Naive thymus-derived CD4-positive, alpha-beta T cell (primary cell): Measurements from ENCODE around the gene BCAS3. TPM values are rescaled to one million over a fixed set of nuclear protein-coding genes. Genes with fewer than 3 reads are reported as not detected.

Source experiments
- ATAC-seq: fragments of 150-1000 bp; cut with Tn5 transposase; 2 replicates; pipeline ENCODE4 v1.10.0; 2021; ENCODE audit warnings: mild to moderate bottlenecking, moderate library complexity
- CTCF ChIA-PET: fragments of 350-600 bp; sonication (Branson Sonifier 250); formaldehyde crosslinking; loops from one replicate; lab custom pipeline; 2021; ENCODE audit warnings: antibody characterized with exemption; lab: Charles Lee
- POLR2A ChIA-PET: fragments of 350-600 bp; sonication (Branson Sonifier 250); formaldehyde crosslinking; loops from one replicate; lab custom pipeline; 2021; ENCODE audit warnings: antibody characterized with exemption, inconsistent platforms; lab: Charles Lee
- DNase-seq, 9 donors: peaks; one replicate each; pipeline versions ENCODE4 v3.0.0 to v3.0.0-alpha.2; 2020 to 2022; ENCODE audit warnings: mixed read lengths in 1 of 9
- H3K27ac ChIP-seq: one replicate; pipeline ENCODE4 v1.7.0; 2013; ENCODE audit warnings: mild to moderate bottlenecking, low read depth, low read length, moderate library complexity
- H3K27me3 ChIP-seq, 2 donors: one replicate each; pipeline ENCODE4 v1.7.0; 2013; ENCODE audit warnings: low read length in 2 of 2, mild to moderate bottlenecking in 2 of 2, moderate library complexity in 2 of 2; ENCODE audit not compliant: control insufficient read depth in 2 of 2, insufficient read depth in 2 of 2
- H3K36me3 ChIP-seq, 3 experiments: 1 replicate in 2 of 3; 2 replicates in 1 of 3; pipeline ENCODE4 v1.7.0; 2013; ENCODE audit warnings: low read length in 3 of 3, mild to moderate bottlenecking in 3 of 3, moderate library complexity in 1 of 3; ENCODE audit not compliant: insufficient read depth in 3 of 3, control insufficient read depth in 2 of 3
- H3K4me1 ChIP-seq, 2 donors: one replicate each; pipeline ENCODE4 v1.7.0; 2013; ENCODE audit warnings: low read length in 2 of 2, mild to moderate bottlenecking in 2 of 2, moderate library complexity in 1 of 2; ENCODE audit not compliant: control insufficient read depth in 2 of 2, insufficient read depth in 2 of 2
- H3K4me3 ChIP-seq: 2 replicates; pipeline ENCODE4 v1.7.0; 2013; ENCODE audit warnings: mild to moderate bottlenecking, low read length
- H3K9me3 ChIP-seq, 3 experiments: 1 replicate in 2 of 3; 2 replicates in 1 of 3; pipeline ENCODE4 v1.7.0; 2013; ENCODE audit warnings: low read length in 3 of 3; ENCODE audit not compliant: control insufficient read depth in 2 of 3
- H3K27ac Mint-ChIP-seq, 9 donors: one replicate each; pipeline ENCODE4 v1.8.0; 2020 to 2022; ENCODE audit warnings: mixed read lengths in 9 of 9, mild to moderate bottlenecking in 8 of 9, moderate library complexity in 5 of 9, inconsistent platforms in 2 of 9
- H3K27me3 Mint-ChIP-seq, 5 donors: one replicate each; pipeline ENCODE4 v1.8.0; 2021 to 2022; ENCODE audit warnings: mixed read lengths in 5 of 5, mild to moderate bottlenecking in 1 of 5
- H3K36me3 Mint-ChIP-seq, 5 donors: one replicate each; pipeline ENCODE4 v1.8.0; 2020 to 2022; ENCODE audit warnings: mixed read lengths in 5 of 5, mild to moderate bottlenecking in 3 of 5, inconsistent platforms in 1 of 5
- H3K4me1 Mint-ChIP-seq, 7 donors: one replicate each; pipeline ENCODE4 v1.8.0; 2020 to 2022; ENCODE audit warnings: mixed read lengths in 7 of 7, mild to moderate bottlenecking in 3 of 7, inconsistent platforms in 1 of 7
- H3K4me3 Mint-ChIP-seq, 10 donors: one replicate each; pipeline ENCODE4 v1.8.0; 2020 to 2022; ENCODE audit warnings: mild to moderate bottlenecking in 10 of 10, mixed read lengths in 10 of 10, moderate library complexity in 6 of 10, inconsistent platforms in 2 of 10
- H3K9me3 Mint-ChIP-seq, 11 donors: one replicate each; pipeline ENCODE4 v1.8.0; 2020 to 2022; ENCODE audit warnings: mixed read lengths in 11 of 11, mild to moderate bottlenecking in 4 of 11, inconsistent platforms in 1 of 11, moderate library complexity in 1 of 11
- intact Hi-C, 2 donors: fragments of 100-400 bp; cut with micrococcal nuclease; formaldehyde crosslinking; loops; one replicate each; pipeline ENCODE4 v1.15.1; 2023
- polyA plus RNA-seq, 2 donors: library from polyadenylated mRNA; unstranded; fragments of 300-500 nt; fragmentation: Illumina TruSeq; gene quantifications; one replicate each; pipeline ENCODE4 v1.2.3, GENCODE V29; 2021
- total RNA-seq, 6 experiments: library from RNA in 5 of 6; stranded (reverse) in 5 of 6; gene quantifications; 1 replicate in 5 of 6; 2 replicates in 1 of 6; pipeline ENCODE4 v1.2.3 and lab custom pipeline; 2021 to 2026

Gene BCAS3
- total and polyA plus RNA-seq, 7 experiments from 2014 or later: 18.4 to 57.8 (median 37.5) TPM

DNA sequence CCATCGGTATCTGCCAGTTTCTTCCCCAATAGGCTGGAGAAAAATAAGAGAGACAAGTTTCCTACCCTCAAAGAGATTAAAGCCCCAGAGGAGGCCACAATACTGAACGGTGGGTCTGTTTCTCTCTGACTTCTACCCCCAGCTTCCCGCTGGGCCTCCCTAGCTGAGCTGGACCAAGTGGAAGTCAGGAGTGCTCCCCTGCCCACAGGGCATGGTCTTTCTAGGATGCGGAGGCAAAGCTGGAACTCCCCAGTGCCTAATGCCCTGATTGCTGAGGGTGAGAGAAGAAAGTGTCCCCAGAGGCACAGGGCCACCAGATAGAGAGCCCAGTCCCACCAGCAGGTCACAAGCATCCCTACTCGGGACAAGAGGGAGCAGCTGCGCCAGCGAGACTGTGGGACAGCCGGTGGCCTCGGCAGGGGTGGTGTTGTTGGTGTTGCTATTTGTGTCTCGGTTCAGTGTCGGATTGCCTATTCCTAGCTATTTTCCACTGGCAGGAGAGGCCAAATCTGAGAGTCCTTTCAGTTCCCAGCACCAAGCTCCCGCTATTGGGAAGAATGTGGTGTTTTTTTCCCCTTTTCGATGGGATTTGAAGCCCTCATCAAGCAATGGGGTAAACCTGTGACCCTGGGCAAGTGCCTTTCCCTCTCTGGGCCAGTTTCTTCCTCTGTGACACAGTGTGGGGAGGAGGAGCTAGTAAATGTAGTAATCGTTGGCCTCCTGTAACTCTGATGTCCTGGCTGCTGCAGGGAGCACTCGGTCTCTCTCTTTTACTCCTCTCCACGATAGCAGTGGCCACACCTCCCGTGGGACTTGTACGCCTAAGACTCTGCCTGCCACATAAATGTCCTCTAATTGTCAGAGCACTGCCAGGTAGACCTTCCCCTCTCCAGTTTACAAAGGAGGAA is 699.5 kb downstream of the BCAS3 start:
- ChIA-PET CTCF (no interaction called here), POLR2A (no interaction called here)
- H3K27me3 ChIP-seq: no peaks in the 10 kb centered on the region
- H3K4me3 Mint-ChIP-seq: peak overlapping the region in 1 of 10 donors; percentile 8
- H3K36me3 ChIP-seq: no peaks in the 10 kb centered on the region
- H3K27ac Mint-ChIP-seq: no peak overlapping the region
- no peaks in the 10 kb centered on the region for H3K9me3 Mint-ChIP-seq
- H3K4me3 ChIP-seq: no peak overlapping the region
- ATAC-seq (no peak), DNase-seq (no peak)
- H3K4me1 ChIP-seq: no peaks in the 10 kb centered on the region
- intact Hi-C loops: no loop called here
- H3K27me3 Mint-ChIP-seq: no peaks in the 10 kb centered on the region
- no peak overlapping the region for H3K27ac ChIP-seq
- H3K4me1 Mint-ChIP-seq: no peaks in the 10 kb centered on the region
- H3K36me3 Mint-ChIP-seq: peaks cover 0 to 19% (median 3%) of the 10 kb centered on the region in 5 donors
- H3K9me3 ChIP-seq: no peaks in the 10 kb centered on the region

DNA sequence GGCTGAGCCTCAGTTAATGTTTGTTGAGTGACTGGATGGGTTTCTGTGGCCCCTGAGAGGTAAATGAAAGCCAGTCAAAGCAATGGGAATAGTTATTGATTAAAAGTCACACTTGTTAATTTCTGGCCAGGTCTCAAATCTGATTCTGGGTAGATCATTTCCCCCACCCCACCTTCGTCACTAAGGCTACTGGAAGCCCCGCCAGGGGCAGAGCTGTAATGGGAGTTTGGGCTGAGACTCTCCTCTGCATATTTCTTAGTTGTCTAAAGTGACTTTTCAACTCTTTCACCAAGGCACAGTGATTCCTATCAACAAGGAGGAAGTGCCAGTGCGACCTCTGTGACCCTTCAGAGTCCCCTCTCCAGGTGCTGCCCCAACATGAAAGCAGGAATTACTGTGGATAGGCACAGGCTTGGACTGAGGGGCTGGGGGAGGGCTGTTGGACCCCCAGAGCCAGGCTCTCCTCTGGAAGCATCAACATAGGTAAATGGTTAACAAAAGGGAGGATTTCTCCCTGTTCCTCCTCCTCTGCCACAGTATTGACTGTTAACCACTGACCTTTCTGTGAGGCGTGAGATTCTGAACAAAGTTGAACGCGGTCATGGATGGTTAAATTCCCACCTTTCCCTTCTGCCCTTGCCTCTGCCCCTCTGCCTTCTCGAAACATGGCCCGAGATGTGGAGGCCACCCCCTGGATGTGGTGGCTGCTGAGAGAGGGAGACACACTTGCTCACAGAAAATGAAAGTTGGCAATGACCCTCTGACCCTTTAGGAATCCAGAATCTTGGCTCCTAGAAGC is 701.2 kb downstream of the BCAS3 start:
- ChIA-PET CTCF (no interaction called here), POLR2A (no interaction called here)
- DNase-seq: no peak
- H3K27ac Mint-ChIP-seq: no peak overlapping the region
- H3K27me3 Mint-ChIP-seq: no peaks in the 10 kb centered on the region
- no peaks in the 10 kb centered on the region for H3K4me1 Mint-ChIP-seq
- no peak for ATAC-seq
- H3K4me3 Mint-ChIP-seq: no peak overlapping the region
- intact Hi-C loops: no loop called here
- Histone ChIP-seq H3K36me3 (no peaks in the 10 kb centered on the region), H3K4me3 (no peak overlapping the region), H3K4me1 (no peaks in the 10 kb centered on the region), H3K27me3 (no peaks in the 10 kb centered on the region), H3K27ac (no peak overlapping the region), H3K9me3 (no peaks in the 10 kb centered on the region)
- H3K9me3 Mint-ChIP-seq: no peaks in the 10 kb centered on the region
- peaks cover 0 to 19% (median 3%) of the 10 kb centered on the region in 5 donors for H3K36me3 Mint-ChIP-seq

DNA sequence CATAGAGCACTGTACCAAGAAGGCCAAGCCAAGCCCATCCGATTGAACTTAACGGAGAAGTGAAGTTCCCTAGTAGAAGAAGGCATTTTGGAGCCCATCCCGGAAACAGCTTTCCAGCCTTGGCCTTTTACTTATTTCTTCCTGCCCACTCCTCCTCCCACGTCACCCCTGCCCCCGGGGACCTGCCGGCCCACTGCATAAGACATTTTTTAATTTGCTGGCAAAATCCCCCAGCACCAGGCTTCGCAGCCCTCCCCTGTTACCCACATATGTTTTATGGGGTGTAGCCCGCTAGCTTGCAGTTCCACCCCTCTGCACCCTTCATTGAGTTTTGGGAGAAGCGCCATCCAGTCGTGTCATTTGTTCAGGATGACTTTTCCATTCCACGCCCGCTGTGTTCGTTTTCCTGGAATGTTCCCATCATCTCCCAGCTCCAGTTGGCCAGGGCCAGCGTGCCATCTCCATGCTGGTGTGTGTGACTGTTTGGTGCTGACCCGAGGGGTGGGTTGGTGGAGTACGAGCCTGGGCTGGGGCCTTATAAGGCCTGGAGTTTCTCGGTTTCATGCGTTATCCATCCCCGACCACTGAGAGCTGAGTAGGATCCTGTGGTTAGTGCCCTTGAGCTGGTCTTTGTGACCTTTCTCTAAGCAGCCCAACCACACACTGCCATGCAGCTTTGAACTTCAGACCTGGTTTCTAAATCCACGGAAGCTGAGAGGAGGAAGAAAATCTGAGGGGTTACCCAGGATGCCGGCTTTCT is 702.0 kb downstream of the BCAS3 start:
- intact Hi-C loops: no loop called here
- no peak for DNase-seq
- ATAC-seq: no peak
- no peaks in the 10 kb centered on the region for H3K9me3 ChIP-seq
- H3K27ac ChIP-seq: no peak overlapping the region
- H3K4me1 Mint-ChIP-seq: no peaks in the 10 kb centered on the region
- no peaks in the 10 kb centered on the region for H3K4me1 ChIP-seq
- H3K4me3 ChIP-seq: no peak overlapping the region
- no peaks in the 10 kb centered on the region for H3K27me3 ChIP-seq
- POLR2A ChIA-PET: no interaction called here
- no peak overlapping the region for H3K27ac Mint-ChIP-seq
- CTCF ChIA-PET: no interaction called here
- H3K9me3 Mint-ChIP-seq: no peaks in the 10 kb centered on the region
- H3K36me3 Mint-ChIP-seq: peaks cover 0 to 16% (median 3%) of the 10 kb centered on the region in 5 donors
- H3K36me3 ChIP-seq: no peaks in the 10 kb centered on the region
- H3K4me3 Mint-ChIP-seq: no peak overlapping the region
- H3K27me3 Mint-ChIP-seq: no peaks in the 10 kb centered on the region

DNA sequence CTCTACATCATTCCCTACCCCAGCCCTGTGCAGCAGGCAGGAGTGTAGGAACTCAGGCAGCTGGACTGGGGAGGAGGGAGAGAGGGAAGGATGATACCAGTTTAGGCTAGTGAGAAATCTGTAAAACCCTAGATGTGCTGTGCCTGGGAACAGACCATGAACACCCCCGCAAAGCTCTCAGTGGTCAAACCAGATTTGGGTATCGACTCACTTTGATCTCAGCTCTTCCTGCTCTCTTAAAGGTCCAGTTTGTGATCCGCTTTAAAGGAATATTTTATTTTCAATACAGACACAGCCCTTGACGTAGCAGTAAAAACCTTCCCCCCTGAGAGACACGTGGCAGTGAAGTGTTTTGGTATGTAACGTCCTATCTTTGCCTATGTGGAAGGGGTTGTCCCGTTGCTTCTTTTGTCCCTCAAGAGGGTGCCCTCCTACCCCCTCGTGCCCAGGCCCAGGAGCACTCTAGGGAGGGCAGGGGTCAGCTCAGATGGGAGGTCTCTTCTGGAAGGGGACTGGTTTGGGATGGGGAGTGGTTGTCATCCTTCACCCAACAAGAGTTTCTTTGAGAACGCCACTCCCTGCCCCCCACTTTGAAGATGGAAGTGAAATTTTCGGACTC is 702.7 kb downstream of the BCAS3 start:
- CTCF ChIA-PET: no interaction called here
- Mint-ChIP-seq H3K4me1 (no peaks in the 10 kb centered on the region), H3K9me3 (no peaks in the 10 kb centered on the region), H3K36me3 (peaks cover 0 to 14% (median 3%) of the 10 kb centered on the region in 5 donors), H3K4me3 (no peak overlapping the region), H3K27ac (no peak overlapping the region), H3K27me3 (no peaks in the 10 kb centered on the region)
- no peaks in the 10 kb centered on the region for H3K9me3 ChIP-seq
- intact Hi-C loops: no loop called here
- POLR2A ChIA-PET: no interaction called here
- no peaks in the 10 kb centered on the region for H3K36me3 ChIP-seq
- no peak overlapping the region for H3K4me3 ChIP-seq
- H3K27me3 ChIP-seq: no peaks in the 10 kb centered on the region
- H3K4me1 ChIP-seq: no peaks in the 10 kb centered on the region
- DNase-seq (no peak), ATAC-seq (no peak)
- H3K27ac ChIP-seq: no peak overlapping the region

DNA sequence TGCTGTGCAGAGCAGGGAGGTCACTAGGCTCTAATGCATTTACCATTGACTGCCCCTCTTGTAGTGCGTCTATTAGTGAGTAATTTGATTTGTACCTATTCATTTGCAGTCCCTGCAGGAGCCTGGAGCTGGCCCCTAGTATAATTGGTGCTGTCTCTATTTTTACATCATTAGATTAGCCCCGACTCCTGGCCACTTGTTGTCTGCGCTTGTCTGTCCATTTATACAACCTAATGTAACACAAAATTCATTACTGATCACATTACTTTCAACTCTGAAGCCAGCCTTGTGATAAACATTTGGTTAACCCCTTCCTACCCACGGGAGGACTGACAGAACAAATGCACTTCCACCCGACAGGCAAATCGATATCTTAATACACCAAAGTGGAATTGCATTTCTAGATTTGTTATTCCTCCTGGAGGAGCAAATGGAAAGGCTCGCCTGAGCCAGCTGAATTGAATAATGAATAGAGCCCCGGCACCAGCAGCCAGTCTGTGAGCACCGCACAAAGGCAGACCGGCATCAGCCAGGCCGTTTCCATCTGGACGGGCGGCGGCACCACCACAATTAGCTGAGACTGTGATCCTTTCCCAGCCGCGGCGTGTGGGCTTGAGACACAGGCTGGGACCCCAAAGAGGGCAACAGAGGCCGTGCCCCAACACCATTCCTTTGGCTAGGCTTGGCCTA is 703.3 kb downstream of the BCAS3 start:
- H3K27ac Mint-ChIP-seq: no peak overlapping the region
- no peaks in the 10 kb centered on the region for H3K4me1 Mint-ChIP-seq
- intact Hi-C loops: no loop called here
- Histone ChIP-seq H3K4me3 (no peak overlapping the region), H3K27me3 (no peaks in the 10 kb centered on the region), H3K27ac (no peak overlapping the region), H3K9me3 (no peaks in the 10 kb centered on the region), H3K4me1 (no peaks in the 10 kb centered on the region), H3K36me3 (no peaks in the 10 kb centered on the region)
- H3K9me3 Mint-ChIP-seq: no peaks in the 10 kb centered on the region
- ChIA-PET CTCF (no interaction called here), POLR2A (no interaction called here)
- ATAC-seq: no peak
- H3K27me3 Mint-ChIP-seq: no peaks in the 10 kb centered on the region
- no peak for DNase-seq
- H3K36me3 Mint-ChIP-seq: peaks cover 0 to 14% (median 3%) of the 10 kb centered on the region in 5 donors
- no peak overlapping the region for H3K4me3 Mint-ChIP-seq

DNA sequence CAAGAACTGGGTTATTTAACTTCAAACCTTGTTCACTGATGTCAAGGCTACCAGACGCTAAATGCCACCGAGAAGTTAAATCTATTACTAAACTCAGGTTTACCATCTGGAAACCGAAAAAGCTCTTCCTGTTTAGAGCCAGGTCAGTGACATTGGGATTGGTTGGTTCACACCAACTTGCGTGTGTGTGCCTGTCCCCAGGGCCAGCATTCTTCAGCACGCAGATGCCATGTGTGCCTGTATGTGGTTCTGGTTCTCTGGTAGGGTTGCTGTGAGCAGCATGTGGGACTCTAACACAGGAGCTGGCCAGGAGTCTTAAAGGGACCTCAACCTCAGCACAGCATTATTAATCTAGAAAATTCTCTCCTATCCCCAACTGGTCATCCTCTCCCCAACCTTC is 703.9 kb downstream of the BCAS3 start:
- Mint-ChIP-seq H3K27ac (no peak overlapping the region), H3K4me3 (no peak overlapping the region), H3K27me3 (no peaks in the 10 kb centered on the region), H3K4me1 (no peaks in the 10 kb centered on the region), H3K9me3 (no peaks in the 10 kb centered on the region), H3K36me3 (peaks cover 0 to 12% (median 1%) of the 10 kb centered on the region in 5 donors)
- Histone ChIP-seq H3K36me3 (no peaks in the 10 kb centered on the region), H3K27me3 (no peaks in the 10 kb centered on the region), H3K27ac (no peak overlapping the region), H3K9me3 (no peaks in the 10 kb centered on the region), H3K4me3 (no peak overlapping the region), H3K4me1 (no peaks in the 10 kb centered on the region)
- ChIA-PET CTCF (no interaction called here), POLR2A (no interaction called here)
- intact Hi-C loops: no loop called here
- no peak for DNase-seq
- ATAC-seq: no peak
